SU-DHL-6 (cell line): ENCODE results near the gene IGF2R.

ENCODE experiments used
- EZH2phosphoT487 ChIP-seq: fragments of 200-600 bp; sonication (generic), shearing (Covaris generic); conservative IDR thresholded peaks from 2 replicates; pipeline ENCODE4 v1.6.1; 2018; ENCODE audit warnings: mild to moderate bottlenecking, antibody characterized with exemption, low read length, moderate library complexity, mixed read lengths
- TF ChIP-seq, protein P1 (sequence below): fragments of 200-600 bp; sonication (generic); IDR thresholded peaks from one replicate; pipeline ENCODE4 v1.5.1; 2017; ENCODE audit warnings: antibody characterized with exemption, mild to moderate bottlenecking, low read length, moderate library complexity; ENCODE audit not compliant: insufficient read depth, poor library complexity, severe bottlenecking

DNA sequence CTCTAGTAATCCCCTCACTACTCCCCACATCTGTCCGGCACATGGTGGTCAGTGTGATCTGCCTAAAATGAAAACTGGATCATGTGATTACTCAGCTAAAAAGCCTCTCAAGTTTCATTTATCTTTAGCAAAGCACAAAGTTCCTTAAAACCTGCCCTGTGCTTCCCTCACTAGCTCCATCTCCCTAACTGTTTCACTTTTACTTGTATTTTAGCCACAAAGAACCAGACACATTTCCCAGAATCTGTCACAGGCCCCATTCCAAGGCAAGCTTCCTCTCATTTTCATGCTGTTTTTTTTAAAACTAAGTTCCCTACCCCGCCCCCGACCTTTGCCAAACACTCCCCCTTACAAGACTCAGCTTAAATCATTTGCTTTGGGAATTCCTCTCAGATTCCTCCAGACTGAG is 8.9 kb upstream of the IGF2R start:
- TF ChIP-seq, protein P1, sequence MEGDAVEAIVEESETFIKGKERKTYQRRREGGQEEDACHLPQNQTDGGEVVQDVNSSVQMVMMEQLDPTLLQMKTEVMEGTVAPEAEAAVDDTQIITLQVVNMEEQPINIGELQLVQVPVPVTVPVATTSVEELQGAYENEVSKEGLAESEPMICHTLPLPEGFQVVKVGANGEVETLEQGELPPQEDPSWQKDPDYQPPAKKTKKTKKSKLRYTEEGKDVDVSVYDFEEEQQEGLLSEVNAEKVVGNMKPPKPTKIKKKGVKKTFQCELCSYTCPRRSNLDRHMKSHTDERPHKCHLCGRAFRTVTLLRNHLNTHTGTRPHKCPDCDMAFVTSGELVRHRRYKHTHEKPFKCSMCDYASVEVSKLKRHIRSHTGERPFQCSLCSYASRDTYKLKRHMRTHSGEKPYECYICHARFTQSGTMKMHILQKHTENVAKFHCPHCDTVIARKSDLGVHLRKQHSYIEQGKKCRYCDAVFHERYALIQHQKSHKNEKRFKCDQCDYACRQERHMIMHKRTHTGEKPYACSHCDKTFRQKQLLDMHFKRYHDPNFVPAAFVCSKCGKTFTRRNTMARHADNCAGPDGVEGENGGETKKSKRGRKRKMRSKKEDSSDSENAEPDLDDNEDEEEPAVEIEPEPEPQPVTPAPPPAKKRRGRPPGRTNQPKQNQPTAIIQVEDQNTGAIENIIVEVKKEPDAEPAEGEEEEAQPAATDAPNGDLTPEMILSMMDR, result no peak
- no peak for TF ChIP-seq EZH2phosphoT487
